GM12878 (cell line): ENCODE measurements around the gene GFI1.

Experiments used
- CTCF ChIP-seq, 3 experiments: IDR thresholded peaks in 2 of 3; conservative IDR thresholded peaks in 1 of 3; 2 replicates each; pipeline ENCODE4 v1.5.1; 2011; ENCODE audit warnings: low read depth in 3 of 3, low read length in 3 of 3, mild to moderate bottlenecking in 3 of 3, control low read depth in 2 of 3, moderate library complexity in 2 of 3, inconsistent platforms in 1 of 3, mixed read lengths in 1 of 3; ENCODE audit not compliant: control insufficient read depth in 2 of 3, insufficient read depth in 1 of 3; ENCODE audit errors: extremely low read depth in 1 of 3
- EZH2 ChIP-seq: IDR thresholded peaks from 2 replicates; pipeline ENCODE4 v1.6.1; 2012; ENCODE audit warnings: low read depth, mild to moderate bottlenecking, control low read depth, inconsistent platforms, low read length, borderline replicate concordance; ENCODE audit not compliant: control insufficient read depth
- FOS ChIP-seq: IDR thresholded peaks from 3 replicates; pipeline ENCODE4 v1.6.1; 2011; ENCODE audit warnings: borderline replicate concordance; ENCODE audit not compliant: insufficient read length; ENCODE audit errors: extremely low read depth
- POLR2A ChIP-seq: IDR thresholded peaks from 2 replicates; pipeline ENCODE4 v1.6.1; 2011; ENCODE audit warnings: low read depth, mild to moderate bottlenecking, low read length
- POLR2AphosphoS2 ChIP-seq: IDR thresholded peaks from 2 replicates; pipeline ENCODE4 v1.6.1; 2011; ENCODE audit warnings: low read depth, mild to moderate bottlenecking, low read length, improper control_type of control experiment, moderate library complexity
- SIN3A ChIP-seq: IDR thresholded peaks from 2 replicates; pipeline ENCODE4 v1.6.1; 2012; ENCODE audit warnings: low read depth, low read length, improper control_type of control experiment

- TF ChIP-seq EZH2, result no peak
- no peak for TF ChIP-seq CTCF (IDR thresholded peaks at IDR 0.05 in 2 of 3, conservative IDR thresholded peaks at IDR 0.05 in 1 of 3; ENCODE audit: control insufficient read depth in 2 of 3, extremely low read depth in 1 of 3, insufficient read depth in 1 of 3, low read depth in 3 of 3, low read length in 3 of 3)
- TF ChIP-seq SIN3A, result no peak
- TF ChIP-seq POLR2AphosphoS2, result no peak
- TF ChIP-seq POLR2A, result no peak
- no peak for TF ChIP-seq FOS
These were observed 42.8 kb downstream of the GFI1 start for GRCh38 chr1:92443893-92444292.
